GM21723 (cell line): ENCODE measurements around the gene MYO1A.
"Not testable (repeated sequence)": the region's sequence is repeated elsewhere in the genome, so short reads cannot be mapped to it uniquely, and the experiment has no call there.

Experiments used
- ATAC-seq: cut with Tn5 transposase; IDR thresholded peaks from one replicate; pipeline ENCODE4 v1.9.1; 2021; ENCODE audit warnings: mild to moderate bottlenecking, moderate library complexity; ENCODE audit not compliant: unreplicated experiment

Gene MYO1A

DNA sequence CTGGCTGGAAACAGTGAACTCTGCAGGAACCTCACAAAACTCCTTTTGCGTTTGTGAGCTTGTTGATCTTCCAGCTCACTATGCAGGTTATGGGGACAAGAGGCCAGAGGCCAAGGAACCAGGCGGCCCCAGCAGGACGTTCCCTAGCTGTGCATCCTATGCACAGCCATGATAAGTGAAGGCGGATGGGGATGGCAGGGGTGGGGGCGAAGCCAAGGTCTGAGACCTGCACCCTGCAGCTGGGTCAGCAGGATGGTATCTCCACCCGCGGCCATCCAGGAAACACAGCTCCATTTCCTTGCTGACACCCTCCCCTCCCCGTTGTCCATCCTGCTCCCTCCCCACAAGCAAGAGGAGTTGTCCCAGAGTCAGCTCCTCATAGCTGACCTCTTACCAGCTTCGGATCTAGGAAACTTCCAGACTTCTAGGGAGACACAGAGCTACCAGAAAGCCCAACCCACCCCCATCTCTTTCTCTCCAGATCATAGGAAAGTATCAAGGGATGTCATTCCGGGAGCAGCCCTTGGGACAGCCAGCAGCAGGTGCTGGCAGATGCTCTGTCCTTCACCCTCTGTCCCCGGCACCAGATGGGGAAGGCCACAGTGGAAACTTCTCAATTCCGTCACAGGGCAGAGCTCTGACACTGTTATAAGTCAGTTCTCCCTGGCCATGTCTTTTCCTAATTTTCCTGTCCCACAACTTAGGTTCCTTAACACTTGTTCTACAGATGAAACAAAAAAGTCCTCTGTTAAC, 53.0 kb downstream of the MYO1A start:
- ATAC-seq, result no peak

DNA sequence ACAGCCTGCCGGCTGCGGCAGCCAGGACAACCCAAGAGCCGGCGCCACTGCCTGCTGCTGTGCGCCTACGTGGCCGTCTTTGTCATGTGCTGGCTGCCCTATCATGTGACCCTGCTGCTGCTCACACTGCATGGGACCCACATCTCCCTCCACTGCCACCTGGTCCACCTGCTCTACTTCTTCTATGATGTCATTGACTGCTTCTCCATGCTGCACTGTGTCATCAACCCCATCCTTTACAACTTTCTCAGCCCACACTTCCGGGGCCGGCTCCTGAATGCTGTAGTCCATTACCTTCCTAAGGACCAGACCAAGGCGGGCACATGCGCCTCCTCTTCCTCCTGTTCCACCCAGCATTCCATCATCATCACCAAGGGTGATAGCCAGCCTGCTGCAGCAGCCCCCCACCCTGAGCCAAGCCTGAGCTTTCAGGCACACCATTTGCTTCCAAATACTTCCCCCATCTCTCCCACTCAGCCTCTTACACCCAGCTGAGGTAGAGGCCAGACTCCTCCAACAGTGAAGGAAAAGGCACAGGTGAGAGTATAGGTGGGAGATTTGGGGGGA, 53.9 kb downstream of the MYO1A start:
- no peak for ATAC-seq

DNA sequence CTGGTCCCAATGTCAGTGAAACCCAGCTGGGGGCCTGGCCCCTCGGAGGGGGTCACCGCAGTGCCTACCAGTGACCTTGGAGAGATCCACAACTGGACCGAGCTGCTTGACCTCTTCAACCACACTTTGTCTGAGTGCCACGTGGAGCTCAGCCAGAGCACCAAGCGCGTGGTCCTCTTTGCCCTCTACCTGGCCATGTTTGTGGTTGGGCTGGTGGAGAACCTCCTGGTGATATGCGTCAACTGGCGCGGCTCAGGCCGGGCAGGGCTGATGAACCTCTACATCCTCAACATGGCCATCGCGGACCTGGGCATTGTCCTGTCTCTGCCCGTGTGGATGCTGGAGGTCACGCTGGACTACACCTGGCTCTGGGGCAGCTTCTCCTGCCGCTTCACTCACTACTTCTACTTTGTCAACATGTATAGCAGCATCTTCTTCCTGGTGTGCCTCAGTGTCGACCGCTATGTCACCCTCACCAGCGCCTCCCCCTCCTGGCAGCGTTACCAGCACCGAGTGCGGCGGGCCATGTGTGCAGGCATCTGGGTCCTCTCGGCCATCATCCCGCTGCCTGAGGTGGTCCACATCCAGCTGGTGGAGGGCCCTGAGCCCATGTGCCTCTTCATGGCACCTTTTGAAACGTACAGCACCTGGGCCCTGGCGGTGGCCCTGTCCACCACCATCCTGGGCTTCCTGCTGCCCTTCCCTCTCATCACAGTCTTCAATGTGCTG, 54.6 kb downstream of the MYO1A start:
- no peak for ATAC-seq

DNA sequence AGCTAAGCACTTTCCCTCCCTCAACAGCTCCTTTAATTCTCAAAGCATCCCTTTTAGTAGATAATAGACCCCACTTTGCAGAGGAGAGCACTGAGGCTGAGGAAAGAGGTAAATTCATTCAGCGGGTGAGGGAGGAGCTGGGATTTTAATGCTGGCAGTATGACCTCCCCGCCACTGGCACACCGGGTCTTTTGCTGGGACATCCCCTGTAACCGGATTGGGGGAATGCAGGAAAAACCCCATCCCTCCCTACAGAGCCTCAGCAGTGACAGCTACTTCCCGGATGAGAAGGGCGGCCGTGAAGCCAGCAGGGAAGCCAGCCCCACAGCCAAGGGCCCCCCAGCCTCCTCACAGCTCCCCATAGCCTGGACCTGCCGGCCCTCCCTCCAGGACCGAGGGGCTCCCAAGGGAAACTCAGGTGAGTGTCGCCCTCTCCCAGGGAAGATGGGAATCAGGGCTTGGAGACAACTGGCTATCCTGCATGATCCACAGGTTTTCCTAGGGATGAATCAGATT, 55.6 kb downstream of the MYO1A start:
- ATAC-seq, result no peak

DNA sequence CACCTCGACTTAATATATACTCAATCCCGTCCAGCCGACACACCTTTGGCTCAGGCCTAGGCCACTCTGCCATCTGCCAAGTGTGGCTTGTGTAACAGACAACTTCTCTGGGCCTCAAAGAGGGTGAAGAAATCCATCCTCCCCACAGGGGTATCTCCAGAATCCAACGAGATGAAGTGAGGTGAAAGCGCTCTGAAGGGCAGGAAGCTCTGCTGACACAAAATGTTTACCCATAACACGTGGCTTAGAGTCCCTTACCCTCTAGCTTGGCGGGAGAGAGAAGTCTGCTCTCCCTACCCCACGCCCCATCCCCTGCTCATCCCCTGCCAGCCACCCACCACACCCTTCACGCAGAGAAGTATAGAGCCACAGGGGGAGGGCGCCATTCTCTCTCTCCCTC, 56.6 kb downstream of the MYO1A start:
- ATAC-seq, result no peak

DNA sequence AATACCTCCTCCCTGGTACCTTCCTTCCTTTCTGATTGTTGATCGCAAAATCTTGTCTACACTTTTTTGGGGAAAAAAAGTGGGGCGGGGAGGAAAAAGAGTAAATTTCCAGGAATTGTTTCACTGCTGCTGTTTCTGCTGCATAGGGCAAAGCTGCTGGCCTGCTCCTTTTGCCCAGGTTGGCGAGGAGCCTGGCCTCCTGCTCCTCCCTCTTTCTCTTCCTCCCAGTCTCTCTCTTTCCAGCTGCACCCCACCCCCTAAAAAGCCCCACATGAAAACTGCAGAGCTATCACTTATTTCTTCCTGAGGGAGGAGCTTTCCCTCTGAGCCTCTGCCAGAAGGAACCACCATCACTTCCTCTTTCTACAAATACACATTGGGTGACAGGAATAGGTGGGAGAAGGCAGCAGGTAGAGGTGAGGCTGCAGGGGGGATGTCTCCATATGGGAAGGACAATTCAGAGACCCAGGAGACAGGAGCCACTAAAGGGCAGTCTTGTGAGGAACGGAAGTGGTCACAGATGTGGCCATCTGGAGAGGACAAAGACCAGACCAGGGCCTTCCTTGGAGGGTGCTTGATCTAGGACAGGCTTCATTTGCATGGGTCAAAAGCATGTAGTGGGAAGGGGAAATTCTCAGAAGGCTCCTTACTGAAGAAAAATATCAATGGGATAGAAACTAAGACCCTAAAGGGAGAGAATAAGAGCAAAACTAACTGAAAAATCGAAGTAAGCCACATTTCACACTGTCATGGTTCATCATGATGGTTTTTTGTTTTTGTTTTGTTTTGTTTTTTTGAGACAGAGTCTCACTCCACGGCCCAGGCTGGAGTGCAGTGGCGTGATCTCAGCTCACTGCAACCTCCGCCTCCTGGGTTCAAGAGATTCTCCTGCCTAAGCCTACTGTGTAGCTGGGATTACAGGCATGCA, 58.3 kb downstream of the MYO1A start:
- no peak for ATAC-seq

DNA sequence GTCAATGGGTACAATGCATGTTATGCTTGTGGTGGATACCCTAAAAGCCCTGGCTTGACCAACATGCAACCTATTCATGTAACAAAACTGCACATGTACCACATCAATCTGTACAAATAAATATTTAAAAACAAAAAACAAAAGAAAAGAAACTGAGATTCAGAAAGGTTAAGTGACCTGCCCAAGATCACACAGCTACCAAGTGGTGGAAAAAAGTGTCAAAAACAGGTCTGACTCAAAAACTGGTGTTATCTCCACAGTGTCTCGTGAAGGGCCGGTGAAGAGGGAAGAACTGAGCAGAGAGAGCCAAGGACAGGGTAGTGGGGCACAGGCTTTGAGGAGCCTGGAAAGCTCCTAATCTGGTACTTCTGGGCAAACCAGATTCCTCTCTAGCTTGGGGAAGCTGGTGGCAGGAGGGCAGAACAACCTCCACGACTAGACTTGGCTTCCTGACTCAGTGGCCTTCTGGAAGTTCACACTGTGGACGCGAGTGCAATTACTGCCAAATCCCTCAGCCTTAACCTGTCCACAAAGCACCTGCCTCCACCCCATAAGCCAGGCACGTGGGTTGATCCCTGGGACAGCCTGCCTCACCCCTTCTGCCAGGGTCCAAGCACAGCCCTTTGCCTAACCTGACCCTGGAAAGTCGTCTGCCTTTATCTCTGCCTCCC, 59.1 kb downstream of the MYO1A start:
- no peak for ATAC-seq

DNA sequence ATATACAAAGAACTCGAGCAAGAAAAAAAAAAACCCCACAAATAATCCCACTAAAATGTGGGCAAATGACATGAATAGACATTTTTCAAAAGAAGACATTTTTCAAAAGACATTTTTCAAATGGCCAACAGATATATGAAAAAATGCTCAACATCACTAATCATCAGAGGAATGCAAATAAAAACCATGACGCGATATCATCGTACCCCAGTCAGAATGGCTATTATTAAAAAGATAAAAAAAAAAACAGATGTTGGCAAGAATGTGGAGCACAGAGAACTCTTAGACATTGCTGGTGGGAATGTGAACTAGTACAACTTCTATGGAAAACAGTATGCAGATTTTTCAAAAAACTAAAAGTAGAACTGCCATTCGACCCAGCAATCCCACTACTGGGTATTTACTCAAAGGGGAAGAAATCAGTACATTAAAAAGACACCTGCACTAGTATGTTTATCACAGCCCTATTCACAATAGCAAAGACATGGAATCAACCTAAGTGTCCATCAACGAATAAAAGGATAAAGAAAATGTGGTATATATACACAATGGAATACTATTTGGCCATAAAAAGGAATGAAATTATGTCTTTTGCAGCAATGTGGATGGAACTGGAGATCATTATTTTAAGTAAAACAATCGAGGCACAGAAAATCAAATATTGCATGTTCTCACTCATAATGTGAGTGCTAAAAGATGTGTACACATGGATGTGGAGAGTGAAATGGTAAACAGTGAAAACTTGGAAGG, 59.9 kb downstream of the MYO1A start:
- ATAC-seq, result no peak

DNA sequence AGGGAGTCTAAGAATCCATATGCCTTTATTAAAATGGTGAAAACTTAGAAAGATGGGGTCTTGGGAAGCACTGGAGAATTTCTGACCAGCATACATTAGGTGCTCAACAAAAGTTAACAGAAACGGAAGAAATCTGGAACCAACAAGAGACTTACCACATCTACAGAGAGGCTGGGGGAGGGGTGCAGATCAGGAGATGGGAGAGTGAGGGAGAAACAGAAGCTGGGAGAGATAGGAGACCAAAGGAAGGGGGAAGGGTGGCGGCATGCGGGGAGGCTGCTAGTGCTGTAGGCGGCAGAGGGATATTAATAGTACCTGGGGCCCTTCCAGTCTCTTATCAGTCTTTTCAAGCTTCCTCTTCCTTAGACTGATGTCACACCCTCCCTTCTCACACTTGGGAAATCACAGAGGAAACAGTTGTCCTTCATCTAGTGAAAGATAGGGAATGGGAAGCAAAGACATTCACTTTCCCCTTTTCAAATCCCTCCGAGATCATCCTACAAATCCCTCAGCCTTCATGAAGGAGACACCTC, 61.7 kb downstream of the MYO1A start:
- no peak for ATAC-seq

DNA sequence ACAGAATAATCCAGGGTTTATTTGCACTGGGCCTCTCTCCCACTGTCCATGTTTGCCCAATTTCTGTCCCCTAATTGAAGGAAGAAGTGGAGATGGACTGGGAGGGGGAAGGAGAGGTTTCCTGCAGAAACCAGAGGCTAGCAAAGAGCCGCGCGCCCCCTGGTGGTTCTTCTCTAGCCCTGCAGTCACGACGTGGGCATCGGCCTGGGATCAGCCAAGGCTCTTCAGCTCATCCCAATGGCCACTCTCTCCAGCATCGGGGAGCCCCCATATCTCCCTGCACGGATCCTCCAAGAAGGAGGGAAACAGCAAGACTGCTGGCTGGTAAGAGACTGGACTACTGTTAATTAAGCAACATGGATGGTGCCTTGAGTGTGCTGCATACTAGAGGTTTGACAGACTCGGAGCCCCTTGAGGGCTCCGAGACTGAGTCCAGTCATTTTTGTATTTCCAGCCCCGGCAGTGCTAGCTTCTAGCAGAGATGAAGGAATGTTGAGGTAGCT, 62.3 kb downstream of the MYO1A start:
- no peak for ATAC-seq

DNA sequence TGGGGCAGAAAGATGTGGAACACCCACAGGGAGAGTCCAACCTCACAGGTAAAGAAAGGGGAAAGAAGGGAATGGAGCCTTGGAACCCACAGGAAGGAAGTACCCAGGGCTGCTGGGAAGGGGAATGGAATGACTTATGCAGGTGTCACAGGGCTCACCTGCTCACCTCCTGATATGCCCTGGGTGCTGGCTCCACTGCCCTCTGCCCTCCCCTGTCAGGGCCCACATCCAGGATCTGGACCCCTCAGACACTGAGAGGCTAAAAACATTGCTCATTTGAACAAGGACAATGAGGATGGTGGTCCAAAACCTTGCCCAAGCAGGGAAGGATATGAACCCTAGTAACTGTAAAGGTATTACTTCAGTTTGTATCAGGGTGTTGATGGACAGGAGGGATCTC, 62.9 kb downstream of the MYO1A start:
- ATAC-seq, result no peak

DNA sequence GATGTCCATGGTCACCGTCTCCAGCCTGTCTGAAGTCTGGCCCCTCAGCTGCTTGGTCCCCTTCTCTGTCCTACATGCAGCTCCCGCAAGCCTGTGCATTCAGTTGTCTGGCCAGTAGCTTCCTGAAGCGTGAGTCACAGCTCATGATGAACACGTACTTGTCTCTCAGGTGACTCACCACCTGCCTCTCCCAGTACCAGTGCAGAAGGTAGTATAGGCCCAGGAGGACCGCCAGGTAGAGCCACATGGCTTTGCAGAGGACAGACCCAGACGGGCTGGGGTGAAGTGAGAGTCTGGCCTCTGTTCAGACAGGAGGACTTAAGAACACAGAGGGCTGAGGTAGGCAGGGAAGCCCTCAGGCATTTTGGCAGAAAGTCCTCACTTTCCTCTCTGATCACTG, 64.2 kb downstream of the MYO1A start:
- not testable (repeated sequence) for ATAC-seq

DNA sequence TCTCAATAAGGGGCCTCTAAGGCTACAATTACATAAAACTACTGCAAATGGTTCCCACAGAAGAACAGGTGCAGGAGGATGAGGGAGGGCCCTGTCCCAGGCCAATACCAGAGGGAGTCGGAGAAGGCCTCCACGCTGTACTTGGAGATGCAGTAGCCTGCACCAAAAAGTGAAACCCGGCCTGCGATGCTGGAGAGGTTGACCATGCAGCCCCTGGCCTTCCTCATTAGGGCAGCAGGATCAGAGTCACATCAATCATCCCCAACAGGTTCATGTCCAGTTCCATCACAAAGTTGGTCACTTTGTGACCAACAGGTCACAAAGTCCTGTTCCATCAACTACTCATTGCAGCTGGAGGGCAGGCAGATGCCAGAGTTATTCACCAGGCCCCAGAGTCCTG, 66.5 kb downstream of the MYO1A start:
- no peak for ATAC-seq

DNA sequence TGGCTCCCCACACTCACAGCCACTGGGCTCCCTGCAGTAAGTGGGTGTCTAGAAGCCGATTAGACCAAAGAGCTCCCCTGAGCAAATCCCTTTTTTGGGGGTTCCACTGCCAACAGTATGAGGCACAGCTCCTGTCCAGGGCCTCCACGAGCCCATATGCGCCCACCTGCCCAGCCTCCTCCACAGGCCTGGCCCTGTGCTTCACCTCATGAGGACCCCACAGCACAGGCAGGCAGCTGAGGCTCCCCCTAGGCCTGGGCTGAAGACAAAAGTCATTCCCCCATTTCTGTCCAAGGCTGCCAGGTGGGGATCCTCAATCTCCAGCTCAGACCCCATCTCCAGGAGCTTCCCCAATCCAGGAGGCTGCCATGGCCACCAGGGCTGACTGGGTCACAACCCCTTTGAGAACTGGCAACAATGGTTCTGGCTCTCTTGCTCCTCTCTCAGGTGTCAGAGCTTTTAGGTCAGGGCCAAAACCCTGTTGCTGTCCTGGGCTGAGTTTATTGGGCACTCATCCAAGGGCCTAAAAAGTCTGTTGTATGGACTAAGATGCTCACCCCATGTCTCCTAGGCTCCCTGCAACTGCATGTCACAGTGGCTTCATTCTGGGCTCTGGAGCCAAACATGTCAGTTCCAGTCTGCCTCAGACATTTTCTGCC, 67.2 kb downstream of the MYO1A start:
- not testable (repeated sequence) for ATAC-seq

DNA sequence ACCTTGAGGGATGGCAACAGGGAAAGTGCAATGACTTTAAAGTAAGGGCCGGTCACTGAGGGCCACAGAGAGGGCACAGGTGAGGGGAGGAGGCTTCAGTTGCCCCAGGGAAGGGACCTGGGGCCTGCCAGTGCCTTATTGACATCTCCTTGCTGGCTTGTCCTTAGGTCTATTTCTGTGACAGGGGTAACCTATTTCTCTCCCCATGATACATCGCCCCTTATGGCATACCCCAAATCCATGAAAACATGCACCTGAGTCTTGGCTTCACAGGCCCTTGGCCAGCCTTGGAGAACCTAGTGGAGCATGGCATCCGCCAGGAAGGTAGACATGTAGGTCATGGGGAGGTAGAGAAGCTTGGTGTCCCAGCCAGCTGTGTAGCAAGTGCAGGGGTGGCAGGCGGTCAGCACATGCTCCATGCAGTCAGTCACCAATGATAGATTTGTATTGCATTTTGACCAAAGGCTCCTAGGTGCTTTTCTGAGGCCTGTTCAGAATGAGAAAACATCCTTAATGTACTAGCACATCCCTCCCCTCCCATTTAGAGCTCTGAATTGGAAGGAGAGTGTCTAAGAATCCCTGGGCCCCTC, 68.9 kb downstream of the MYO1A start:
- ATAC-seq, result no peak

DNA sequence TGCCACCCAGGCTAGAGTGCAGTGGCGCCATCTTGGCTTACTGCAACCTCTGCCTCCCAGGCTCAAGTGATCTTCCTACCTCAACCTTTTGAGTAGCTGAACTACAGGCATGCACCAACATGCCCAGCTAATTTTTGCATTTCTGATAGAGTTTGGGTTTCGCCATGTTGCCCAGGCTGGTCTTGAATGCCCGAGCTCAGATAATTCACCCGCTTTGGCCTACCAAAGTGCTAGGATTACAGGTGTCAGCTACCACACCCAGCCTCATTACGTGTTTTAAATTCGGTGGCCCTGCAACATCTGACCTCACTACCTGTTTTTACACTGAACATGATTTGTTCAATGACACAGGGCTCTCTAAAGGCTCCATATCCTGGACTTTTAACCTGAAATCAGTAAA, 69.7 kb downstream of the MYO1A start:
- no peak for ATAC-seq

DNA sequence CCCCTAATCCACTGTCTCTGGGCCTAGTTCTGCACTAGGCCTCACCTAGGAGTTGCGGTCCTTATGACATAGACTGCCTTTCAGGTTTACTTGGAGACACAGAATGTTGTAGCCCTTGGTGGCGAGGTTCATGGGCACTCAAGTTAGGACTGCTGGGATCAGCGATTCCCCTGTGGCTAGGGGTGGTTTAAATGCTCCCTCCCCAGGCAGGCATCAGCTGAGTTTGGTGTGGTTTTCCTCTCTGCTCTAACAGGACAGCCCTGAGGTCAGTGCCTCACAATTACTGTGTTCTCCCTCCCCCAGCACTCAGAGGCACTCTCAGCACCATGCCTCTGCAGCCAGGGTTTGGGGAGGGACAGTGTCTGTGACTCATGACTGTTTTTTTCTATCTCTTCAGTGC, 70.3 kb downstream of the MYO1A start:
- ATAC-seq, result no peak
